GM12878 (cell line): ENCODE measurements around the gene PVALEF.

ENCODE experiments used
- BHLHE40 ChIP-seq, 2 experiments: fragments of 450-650 bp in 1 of 2; IDR thresholded peaks; 2 replicates each; pipeline ENCODE4 v1.6.1; 2011 to 2017; ENCODE audit warnings: low read depth in 2 of 2, borderline replicate concordance in 1 of 2, improper control_type of control experiment in 1 of 2, low read length in 1 of 2, mild to moderate bottlenecking in 1 of 2
- CTCF ChIP-seq, 3 experiments: IDR thresholded peaks in 2 of 3; conservative IDR thresholded peaks in 1 of 3; 2 replicates each; pipeline ENCODE4 v1.5.1; 2011; ENCODE audit warnings: low read depth in 3 of 3, low read length in 3 of 3, mild to moderate bottlenecking in 3 of 3, control low read depth in 2 of 3, moderate library complexity in 2 of 3, inconsistent platforms in 1 of 3, mixed read lengths in 1 of 3; ENCODE audit not compliant: control insufficient read depth in 2 of 3, insufficient read depth in 1 of 3; ENCODE audit errors: extremely low read depth in 1 of 3
- EP300 ChIP-seq, 2 experiments: fragments of 150-350 bp in 1 of 2; IDR thresholded peaks; 2 replicates each; pipeline ENCODE4 v1.6.1; 2011 to 2012; ENCODE audit warnings: low read depth in 2 of 2, low read length in 2 of 2, borderline replicate concordance in 1 of 2, improper control_type of control experiment in 1 of 2, inconsistent platforms in 1 of 2; ENCODE audit not compliant: control insufficient read depth in 1 of 2
- EZH2 ChIP-seq: IDR thresholded peaks from 2 replicates; pipeline ENCODE4 v1.6.1; 2012; ENCODE audit warnings: low read depth, mild to moderate bottlenecking, control low read depth, inconsistent platforms, low read length, borderline replicate concordance; ENCODE audit not compliant: control insufficient read depth
- FOXM1 ChIP-seq: IDR thresholded peaks from 2 replicates; pipeline ENCODE4 v1.6.1; 2012; ENCODE audit warnings: low read depth, mild to moderate bottlenecking, inconsistent platforms, low read length, moderate library complexity
- JUND ChIP-seq: IDR thresholded peaks from 2 replicates; pipeline ENCODE4 v1.6.1; 2012; ENCODE audit warnings: low read depth, mild to moderate bottlenecking, low read length, improper control_type of control experiment, moderate library complexity
- RB1 ChIP-seq: fragments of 450-650 bp; formaldehyde crosslinking; IDR thresholded peaks from 2 replicates; pipeline ENCODE4 v1.6.1; 2017; ENCODE audit warnings: mild to moderate bottlenecking, borderline replicate concordance
- TAF1 ChIP-seq: IDR thresholded peaks from 2 replicates; pipeline ENCODE4 v1.6.1; 2011; ENCODE audit warnings: mild to moderate bottlenecking, low read depth, low read length, borderline replicate concordance
- TARDBP ChIP-seq: IDR thresholded peaks from 2 replicates; pipeline ENCODE4 v1.6.1; 2016; ENCODE audit warnings: borderline replicate concordance
- TF ChIP-seq, protein P1 (sequence below): IDR thresholded peaks from 2 replicates; pipeline ENCODE4 v1.6.1; 2012; ENCODE audit warnings: low read length, inconsistent platforms

DNA sequence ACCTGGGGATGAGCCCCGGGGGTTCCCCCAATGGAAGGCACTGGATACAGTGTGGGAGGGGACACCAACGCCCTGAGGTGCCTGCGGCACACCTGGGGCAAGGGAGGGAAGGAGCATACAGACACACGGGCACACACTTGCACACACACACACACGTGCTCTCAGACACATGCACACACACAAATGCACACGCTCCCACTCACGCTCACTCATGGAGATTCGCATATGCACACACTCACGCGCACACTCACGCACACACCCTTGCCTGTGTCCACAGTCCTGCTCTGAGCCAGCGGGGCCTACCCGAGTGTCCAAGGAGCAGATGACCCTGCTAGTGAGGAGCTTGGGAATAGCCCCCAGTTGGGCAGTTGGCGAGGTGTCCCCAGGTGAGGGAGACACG lies 16.7 kb upstream of the PVALEF start:
- no peak for TF ChIP-seq RB1
- no peak for TF ChIP-seq CTCF (IDR thresholded peaks at IDR 0.05 in 2 of 3, conservative IDR thresholded peaks at IDR 0.05 in 1 of 3; ENCODE audit: control insufficient read depth in 2 of 3, extremely low read depth in 1 of 3, insufficient read depth in 1 of 3, low read depth in 3 of 3, low read length in 3 of 3)
- TF ChIP-seq TARDBP, result no peak
- TF ChIP-seq, protein P1, sequence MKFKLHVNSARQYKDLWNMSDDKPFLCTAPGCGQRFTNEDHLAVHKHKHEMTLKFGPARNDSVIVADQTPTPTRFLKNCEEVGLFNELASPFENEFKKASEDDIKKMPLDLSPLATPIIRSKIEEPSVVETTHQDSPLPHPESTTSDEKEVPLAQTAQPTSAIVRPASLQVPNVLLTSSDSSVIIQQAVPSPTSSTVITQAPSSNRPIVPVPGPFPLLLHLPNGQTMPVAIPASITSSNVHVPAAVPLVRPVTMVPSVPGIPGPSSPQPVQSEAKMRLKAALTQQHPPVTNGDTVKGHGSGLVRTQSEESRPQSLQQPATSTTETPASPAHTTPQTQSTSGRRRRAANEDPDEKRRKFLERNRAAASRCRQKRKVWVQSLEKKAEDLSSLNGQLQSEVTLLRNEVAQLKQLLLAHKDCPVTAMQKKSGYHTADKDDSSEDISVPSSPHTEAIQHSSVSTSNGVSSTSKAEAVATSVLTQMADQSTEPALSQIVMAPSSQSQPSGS, result no peak
- TF ChIP-seq TAF1, result no peak
- no peak for TF ChIP-seq EZH2
- TF ChIP-seq EP300 (IDR thresholded peaks at IDR 0.05; ENCODE audit: borderline replicate concordance in 1 of 2, control insufficient read depth in 1 of 2, low read depth in 2 of 2, low read length in 2 of 2), result no peak
- TF ChIP-seq BHLHE40 (IDR thresholded peaks at IDR 0.05; ENCODE audit: borderline replicate concordance in 1 of 2, low read depth in 2 of 2, low read length in 1 of 2), result no peak
- TF ChIP-seq JUND, result no peak
- TF ChIP-seq FOXM1, result no peak
